GM18873 (cell line): ENCODE results near the gene PDSS1.

ENCODE experiments used
- ATAC-seq: cut with Tn5 transposase; IDR thresholded peaks from one replicate; pipeline ENCODE4 v1.9.1; 2021; ENCODE audit warnings: mild to moderate bottlenecking, moderate library complexity, moderate number of reproducible peaks; ENCODE audit not compliant: unreplicated experiment, low FRiP score

PDSS1 gene

DNA sequence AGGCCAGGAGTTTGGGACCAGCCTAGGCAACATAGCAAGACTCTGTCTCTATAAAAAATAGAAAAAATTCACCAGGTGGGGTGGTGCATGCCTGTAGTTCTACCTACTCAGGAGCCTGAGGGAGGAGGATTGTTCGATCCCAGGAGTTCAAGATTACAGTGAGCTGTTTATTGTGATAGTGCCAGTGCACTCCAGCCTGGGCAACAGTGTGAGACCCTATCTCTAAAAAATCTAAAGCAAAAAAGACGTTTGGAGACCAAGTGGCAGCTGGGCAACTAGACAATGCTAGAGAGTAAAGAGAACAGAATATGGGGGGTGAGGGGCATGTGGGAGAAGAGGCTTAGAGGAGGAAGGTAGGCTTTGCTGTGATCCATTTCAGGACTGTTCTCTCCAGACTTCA is 1.4 kb downstream of the PDSS1 start:
- no peak for ATAC-seq

- ATAC-seq = no peak
Measured at GRCh38 chr10:26699631-26700030, 2.1 kb downstream of the PDSS1 start.

DNA sequence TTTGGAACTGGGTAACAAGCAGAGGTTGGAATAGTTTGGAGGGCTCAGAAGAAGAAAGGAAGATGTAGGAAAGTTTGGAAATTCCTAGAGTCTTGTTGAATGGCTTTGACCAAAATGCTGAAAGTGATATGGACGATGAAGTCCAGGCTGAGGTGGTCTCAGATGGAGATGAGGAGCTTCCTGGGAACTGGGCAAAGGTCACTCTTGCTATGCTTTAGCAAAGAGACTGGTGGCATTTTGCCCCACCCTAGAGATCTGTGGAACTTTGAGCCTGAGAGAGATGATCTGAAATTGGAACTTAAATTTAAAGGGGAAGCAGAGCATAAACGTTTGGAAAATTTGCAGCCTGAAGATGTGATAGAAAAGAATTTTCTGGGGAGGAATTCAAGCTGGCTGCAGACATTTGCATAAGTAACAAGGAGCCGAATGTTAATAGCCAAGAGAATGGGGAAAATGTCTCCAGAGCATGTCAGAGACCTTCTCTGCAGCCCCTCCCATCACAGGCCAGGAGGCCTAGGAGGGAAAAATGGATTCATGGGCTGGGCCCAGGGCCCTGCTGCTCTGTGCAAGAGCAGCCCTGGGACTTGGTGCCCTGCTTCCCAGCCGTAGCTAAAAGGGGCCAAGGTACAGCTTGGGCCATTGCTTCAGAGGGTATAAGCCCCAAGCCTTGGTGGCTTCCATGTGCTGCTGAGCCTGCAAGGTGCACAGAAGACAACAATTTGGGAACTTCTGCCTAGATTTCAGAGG is 3.6 kb downstream of the PDSS1 start:
- ATAC-seq = no peak

DNA sequence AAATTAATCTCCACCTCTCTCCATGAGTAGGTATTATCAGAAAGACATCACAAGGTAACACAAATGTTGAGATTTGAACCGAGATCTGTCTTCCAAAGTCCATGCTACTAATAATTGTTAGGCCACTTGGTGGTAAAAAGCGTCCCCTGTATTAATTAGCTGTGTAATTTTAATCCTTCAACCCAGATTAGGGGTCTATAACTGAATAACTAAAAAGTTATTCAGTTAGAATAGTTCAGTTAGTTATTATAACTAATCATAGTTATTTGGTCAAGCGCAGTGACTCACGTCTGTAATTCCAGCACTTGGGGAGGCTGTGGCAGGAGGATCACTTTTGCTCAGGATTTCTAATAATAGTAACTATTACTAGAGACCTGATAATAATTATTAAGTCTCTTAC is 5.6 kb downstream of the PDSS1 start:
- no peak for ATAC-seq

GRCh38 chr10:26703974-26704373 is 6.5 kb downstream of the PDSS1 start:
- no peak for ATAC-seq

DNA sequence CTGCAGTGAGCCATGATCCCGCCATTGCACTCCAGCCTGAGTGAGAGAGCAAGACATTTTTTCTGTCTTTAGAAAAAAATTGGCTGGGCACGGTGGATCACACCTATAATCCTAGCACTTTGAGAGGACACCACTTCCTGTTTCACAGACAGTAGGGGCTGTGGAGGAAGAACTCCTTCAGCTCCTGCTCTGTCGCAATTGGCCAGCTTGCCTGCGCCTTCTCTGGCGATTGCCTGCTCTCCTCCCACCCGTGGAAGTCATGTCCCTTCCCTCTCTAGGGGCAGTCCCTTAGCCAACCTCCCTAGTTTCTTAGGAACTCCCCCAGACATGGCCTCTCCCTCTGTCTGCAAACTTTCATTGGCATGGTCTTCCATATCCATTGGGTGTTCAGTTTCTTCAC is 8.7 kb downstream of the PDSS1 start:
- no peak for ATAC-seq

- ATAC-seq = no peak
Measured at GRCh38 chr10:26706936-26707335, 9.4 kb downstream of the PDSS1 start.

- no peak for ATAC-seq
Measured at GRCh38 chr10:26711324-26711723, 13.8 kb downstream of the PDSS1 start.

GRCh38 chr10:26714415-26715136 is 17.1 kb downstream of the PDSS1 start:
- no peak for ATAC-seq

GRCh38 chr10:26715137-26715487 is 17.6 kb downstream of the PDSS1 start:
- no peak for ATAC-seq

- ATAC-seq = no peak
Measured at GRCh38 chr10:26717476-26717875, 20.0 kb downstream of the PDSS1 start.

GRCh38 chr10:26721561-26721960 is 24.1 kb downstream of the PDSS1 start:
- no peak for ATAC-seq

GRCh38 chr10:26723016-26723415 is 25.5 kb downstream of the PDSS1 start:
- ATAC-seq = no peak

DNA sequence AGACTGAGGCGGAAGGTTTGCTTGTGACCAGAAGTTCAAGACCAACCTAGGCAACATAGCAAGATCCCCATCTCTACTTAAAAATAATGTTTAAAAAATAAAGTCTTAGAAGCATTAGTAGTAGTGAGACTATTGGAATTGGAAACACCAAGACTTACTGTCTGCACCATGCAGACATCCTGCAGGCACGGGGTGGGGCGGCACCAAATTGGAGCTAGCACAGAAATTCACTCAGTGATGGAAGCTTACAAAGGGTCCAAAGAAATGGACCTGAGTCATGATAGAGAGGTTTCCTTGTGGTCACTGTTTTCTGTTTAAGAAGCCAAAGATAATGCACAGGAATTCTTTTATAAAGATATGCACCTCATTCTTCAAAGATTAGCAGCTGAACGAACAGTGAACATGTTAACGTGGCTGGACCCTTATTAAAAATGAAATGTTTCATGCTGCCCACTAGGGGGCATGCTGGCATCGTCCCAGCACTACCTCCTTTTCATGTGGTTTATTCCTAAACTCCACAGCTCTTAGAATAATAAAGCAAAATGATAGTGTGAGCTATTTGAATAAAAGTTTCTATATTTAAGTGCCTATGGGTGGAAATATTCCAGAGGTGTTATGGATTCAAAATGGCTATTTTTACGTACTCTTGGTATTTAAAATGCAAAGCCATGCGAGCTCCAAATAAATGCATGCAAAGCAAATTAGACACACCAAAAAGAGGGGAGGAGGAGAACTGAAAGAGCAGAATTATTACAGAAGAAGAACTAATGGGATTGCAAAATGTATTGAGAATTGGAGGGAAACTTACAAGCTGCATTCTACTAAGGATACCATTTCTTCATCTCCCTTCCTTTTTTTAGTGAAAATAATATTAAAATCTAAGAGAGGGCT is 28.6 kb downstream of the PDSS1 start:
- no peak for ATAC-seq

DNA sequence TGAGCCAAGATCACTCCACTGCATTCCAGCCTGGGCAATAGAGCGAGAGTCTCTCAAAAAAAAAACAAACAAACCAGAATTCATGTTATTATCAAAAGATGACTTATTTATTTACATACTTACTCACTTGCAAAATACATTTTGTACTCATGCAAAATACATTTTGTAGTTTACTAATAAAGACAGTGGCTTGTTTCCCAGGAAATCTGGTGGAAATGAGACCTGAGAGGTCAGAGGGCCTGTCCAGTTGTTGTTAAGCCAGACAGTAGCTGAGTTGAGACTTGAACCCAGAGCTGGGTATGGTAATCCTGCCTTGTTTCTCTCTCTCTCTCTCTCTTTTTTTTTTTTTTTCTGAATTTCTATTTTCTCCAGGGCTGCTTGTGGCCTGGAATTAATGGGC is 29.5 kb downstream of the PDSS1 start:
- ATAC-seq = no peak

GRCh38 chr10:26728957-26729356 is 31.5 kb downstream of the PDSS1 start:
- no peak for ATAC-seq

DNA sequence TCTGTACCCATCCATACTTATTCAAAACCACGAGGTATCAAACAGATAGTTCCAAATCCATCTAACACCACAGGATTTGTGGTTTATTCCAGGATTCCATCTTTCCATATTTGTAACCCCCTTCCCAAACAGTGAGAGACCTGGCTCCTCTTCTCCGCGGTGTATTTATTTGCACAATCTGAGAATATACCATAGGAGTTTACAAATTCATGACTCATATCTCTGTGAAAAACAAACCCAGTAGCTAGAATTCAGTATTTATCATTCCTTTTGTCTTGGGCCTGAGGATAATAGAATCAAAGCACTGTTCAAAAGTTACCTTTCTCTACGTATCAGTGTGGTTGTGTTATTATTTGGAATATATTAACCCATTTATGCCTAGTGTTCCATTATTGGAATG is 31.9 kb downstream of the PDSS1 start:
- ATAC-seq = no peak

DNA sequence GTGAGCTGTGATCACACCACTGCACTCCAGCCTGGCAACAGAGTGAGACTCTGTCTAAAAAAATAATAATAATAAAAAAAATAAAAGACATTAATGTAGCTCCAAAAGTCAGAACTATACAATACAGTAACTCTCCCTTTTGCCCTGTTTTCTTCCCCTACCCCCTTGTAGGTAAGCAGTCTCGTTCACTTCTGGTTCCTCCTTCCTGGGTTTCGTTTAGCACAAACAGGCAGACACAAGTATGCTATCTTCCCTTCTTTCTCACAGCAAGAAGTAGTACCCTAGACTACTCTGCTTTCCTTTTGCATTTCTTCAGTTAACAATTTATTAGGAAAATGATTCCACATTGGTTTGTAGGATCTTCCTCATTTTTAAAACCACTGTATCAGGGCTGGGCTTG is 33.1 kb downstream of the PDSS1 start:
- ATAC-seq = no peak

- ATAC-seq = no peak
Measured at GRCh38 chr10:26733750-26734568, 36.5 kb downstream of the PDSS1 start.

- ATAC-seq = no peak
Measured at GRCh38 chr10:26735435-26735834, 37.9 kb downstream of the PDSS1 start.
